HG03521 (cell line): ENCODE data around the gene SCGB3A1.

Experiments used
- ATAC-seq: cut with Tn5 transposase; IDR thresholded peaks from one replicate; pipeline ENCODE4 v1.9.1; 2021; ENCODE audit warnings: mild to moderate bottlenecking, moderate library complexity; ENCODE audit not compliant: unreplicated experiment

Gene SCGB3A1

DNA sequence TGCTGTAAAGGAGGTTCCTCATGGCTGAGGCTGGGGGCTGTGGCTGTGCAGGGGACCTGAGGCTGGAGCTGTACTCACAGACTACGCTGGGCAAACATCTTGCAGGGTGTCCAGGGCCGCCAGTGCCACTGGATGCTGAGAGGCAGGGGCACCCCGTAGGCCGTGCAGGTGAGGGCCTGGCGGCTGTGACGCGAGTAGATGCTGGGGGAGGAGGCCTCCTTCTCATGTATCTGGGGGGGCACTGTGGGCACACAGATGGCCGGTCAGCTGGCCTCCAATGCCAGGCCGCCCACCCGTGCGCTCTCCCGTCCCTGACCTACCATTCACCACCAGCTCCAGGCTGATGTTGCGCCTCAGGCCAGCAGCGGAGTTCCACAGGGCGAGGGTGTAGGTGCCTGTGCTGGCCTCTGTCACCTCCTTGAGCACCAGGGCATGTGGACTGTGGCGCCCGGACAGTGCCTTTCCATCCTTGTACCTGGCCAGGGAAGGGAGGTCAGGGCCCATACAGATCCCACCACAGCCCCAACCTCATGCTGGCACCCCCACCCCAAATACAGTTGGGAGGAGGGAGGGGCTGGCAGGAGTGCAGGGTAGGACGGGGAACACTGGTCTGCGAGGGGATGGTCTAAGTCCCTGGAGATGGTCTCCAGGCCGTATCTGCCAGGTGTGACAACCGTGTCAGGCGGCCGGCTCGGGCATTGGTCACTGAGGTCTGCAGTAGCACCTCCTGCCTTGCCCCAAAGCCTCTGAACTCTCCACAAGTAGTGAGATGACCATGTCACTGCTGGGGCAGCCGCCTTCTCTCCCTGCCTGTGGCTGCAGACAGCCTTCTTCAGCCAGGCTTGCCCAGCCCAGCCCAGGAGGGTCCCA is 34.7 kb upstream of the SCGB3A1 start:
- ATAC-seq, result no peak

DNA sequence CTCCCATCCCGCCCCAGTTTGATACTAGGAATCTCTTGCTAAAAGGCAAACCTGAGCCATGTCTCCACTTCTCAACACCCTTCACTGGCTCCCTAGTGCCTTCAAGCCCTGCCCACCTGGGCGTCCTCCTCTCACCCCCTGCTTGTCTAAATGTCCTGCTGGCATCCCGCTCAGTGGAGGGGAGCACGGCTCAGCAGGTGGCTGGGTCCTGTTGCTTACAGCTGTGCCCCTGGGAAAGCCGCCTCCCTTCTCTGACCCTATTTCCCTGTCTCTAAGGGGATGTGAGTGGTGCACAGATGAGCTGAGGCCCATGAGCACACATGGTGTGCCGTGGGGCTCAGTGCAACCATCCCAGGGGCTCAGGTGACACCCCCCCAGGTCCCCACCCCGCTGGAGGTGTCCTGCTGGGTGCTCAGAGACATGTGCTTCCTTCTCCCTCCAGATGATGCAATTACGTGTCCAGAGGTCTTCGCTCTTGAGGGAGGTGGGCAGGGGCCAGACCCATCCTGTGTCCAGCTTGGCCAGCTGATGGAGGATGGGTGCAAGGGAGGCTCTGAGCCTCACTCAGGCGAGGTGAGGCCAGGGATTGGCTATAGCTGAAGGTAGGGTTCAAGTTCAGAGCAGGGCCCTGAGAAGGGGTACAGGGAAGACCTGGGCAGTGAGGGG is 34.0 kb upstream of the SCGB3A1 start:
- no peak for ATAC-seq

DNA sequence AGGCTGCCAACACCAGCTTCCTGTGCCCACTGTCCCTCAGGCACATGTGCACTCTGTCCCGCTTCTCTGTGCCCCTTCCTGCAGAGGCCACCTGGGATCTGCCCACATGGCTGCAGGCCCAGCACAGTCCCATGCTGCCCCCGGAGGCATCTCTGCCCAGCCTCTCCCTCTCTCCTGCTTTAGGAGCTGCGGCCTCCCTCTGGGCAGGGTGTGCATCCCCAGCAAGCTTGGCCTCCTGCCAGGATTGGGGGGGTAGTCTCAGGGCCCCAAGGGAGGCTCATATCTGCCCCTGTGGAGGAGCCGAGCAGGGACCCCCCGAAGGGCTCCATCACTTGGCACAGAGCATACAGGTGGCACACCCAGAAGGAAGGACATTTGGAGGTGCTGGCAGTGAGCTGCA is 33.3 kb upstream of the SCGB3A1 start:
- no peak for ATAC-seq

DNA sequence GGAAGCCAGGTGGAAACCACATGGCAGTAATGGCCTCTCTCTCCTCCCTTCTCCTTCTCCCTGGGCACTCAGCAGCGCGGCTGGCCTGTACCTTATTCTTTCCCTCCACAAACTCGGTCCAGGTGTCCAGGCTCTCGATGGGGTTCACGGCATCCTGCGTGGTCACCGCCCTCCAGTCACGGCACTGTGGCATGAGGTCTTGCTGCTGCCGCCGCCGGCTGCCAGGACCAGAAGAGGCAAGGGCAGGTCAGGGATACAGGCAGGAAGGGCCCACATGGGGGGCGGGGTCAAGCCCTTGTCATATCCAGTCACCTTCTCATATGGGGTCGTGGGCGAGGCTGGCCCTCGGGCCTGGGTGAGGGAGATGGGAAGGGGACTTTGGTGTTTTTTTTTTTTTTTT is 32.5 kb upstream of the SCGB3A1 start:
- ATAC-seq, result no peak

DNA sequence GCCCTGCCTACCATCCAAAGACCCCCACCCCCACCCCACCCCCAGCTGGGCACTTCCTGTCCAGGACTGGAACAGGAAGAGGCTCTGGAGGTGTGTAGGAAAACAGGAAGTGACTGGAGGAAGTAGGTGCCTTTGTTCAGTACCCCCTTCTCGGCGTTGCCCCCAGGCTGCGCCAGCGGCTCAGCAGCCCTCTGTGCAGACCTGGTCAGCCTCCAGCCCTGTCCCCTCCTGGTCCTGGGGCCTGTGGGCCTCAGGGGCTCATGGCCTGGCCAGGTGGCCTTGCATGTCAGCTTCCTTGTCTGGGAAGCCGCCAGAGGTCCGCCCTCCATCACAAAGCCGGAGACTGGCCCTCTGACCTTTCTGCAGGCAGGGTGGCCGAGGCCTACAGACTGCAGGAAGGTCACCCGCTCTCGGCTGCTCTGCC is 32.1 kb upstream of the SCGB3A1 start:
- ATAC-seq, result no peak

DNA sequence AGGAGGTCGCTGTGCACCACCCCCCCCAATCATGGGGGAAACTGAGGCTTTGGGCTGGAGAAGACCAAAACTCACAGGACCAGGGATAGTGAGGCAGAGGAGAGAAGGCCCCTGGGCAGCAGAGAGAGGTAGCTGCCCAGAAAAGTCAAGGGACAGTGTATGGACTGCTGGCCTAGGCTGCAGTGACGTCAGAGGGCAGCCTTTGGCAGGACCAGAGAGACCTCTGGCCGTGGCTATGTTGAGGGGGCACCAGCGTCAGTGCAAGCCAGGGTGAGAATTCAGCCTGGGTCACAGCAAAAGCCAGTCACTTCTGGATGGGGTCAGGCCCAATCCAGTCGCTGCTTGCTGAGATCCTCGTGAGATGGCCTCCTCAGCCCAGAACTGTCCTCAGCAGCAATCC is 31.6 kb upstream of the SCGB3A1 start:
- no peak for ATAC-seq

DNA sequence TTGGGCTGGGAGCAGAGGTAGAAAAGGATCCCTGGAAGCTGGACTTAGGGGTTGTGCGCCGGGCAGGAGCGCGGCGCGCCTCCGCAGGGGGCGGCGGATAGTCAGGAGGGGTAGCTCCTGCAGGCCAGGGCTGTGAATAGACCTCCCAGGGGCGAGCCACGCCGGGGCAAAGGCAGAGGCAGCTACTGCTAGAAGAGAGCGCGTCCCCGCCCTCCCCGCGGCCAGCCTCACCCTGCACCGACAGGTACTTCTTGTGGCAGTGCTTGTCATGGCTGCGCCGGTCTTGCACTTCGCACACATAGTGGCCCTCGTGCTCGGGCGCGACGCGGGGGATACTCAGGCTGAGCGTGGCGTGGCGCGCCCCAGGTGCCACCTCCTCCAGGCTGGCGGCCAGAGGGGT is 30.0 kb upstream of the SCGB3A1 start:
- ATAC-seq, result no peak

DNA sequence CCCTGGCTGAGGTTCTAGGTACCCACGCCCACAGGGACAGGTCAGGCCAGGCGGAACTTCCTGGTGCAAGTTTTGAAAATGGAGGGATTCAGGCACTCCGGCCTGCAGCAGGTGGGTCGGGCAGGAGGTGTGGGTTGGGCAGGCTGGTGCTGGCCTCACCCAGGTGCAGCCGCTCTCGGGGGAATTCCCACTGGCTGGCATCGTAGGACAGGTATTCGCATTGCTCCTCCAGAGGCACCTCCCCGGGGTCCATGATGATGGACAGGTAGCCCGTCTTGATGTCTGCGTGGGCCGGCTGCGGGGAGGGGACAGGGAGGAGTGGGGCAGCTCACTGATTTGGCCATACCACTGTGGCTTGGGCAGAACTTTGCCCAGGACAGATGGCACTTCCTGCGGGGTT is 28.7 kb upstream of the SCGB3A1 start:
- ATAC-seq, result no peak

DNA sequence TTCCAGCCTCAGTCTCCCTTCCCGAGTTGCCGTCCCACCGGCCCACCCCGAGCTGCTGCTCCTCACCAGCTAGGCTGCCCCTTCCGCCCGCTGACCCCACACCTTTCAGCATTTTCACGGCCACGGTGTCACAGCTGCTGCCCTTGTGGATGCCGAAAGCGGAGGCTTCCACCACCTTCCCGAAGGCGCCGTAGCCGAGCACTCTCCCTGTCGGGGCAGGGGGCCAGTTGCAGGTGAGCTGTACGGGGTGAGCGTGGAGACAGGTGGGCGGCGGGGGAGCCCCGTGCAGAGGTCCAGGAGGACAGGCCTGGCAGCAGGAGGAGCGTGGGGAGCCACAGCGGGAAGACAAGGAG is 28.2 kb upstream of the SCGB3A1 start:
- ATAC-seq, result no peak

DNA sequence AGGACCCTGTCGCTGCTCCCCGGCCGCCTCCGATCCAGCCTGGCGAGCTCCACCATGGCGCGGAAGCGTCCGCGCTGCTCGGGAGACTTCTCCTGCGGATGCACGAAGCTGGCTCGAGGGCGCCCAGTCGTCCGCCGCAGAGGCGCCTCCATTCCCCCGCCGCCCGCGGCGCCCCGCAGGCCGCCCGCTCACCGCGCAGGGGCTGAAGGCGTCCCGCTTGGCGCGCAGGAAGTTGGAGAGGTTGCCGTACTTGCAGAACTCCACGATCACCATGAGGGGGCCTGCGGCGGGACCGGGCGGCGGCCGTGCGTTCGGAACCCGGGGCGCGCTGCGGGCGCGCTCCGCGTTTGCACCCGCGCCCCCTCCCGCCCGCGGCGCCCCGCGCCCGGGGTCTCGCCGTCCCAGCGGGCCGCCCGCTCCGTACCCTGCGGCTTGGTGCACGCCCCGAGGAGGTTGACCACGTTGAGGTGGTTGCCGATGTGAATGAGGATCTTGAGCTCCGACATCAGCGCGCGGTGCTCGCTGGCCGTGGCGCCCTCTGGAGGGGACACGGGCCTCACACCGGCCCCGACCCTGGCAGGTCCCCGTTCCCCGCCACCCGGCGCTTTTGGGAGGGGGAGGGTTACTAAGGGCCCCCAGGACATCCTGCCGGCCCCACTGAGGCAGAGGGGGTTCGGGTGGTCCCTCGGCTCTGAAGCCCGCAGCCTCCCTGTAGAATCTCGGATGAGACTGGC is 27.7 kb upstream of the SCGB3A1 start:
- ATAC-seq, result no peak

DNA sequence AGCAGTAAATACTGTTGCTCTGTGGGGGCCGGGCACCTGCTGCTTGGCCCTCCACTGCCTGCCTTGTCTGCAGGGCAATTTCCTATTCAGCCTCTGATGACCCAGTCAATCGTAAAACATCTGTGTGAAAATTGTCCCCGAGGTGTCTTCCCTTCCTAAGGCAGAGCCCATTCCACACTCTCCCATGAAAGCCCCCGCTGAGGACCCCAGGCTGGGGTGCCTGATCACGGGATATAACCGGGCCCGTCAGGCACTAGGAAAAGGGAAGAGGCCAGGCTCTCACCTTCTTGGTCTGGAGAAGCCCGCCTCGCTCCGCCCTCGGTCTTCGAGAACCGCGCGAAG is 27.2 kb upstream of the SCGB3A1 start:
- no peak for ATAC-seq

DNA sequence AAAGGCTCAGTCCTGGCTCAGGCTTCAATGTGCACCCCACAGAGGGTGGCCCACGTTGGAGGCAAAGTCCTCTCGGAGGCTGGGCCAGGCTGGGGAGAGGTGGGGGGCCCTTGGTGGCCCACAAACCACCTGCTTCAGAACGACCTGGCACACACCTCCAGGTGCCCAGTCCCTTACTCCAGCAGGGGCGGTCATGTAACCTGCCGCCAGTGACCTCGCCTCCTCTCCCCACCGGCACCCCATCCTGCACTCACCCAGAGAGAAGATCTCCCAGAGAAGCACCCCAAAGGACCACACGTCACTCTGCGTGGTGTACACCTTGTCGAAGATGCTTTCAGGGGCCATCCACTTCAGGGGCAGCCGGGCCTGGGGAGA is 22.5 kb upstream of the SCGB3A1 start:
- no peak for ATAC-seq

DNA sequence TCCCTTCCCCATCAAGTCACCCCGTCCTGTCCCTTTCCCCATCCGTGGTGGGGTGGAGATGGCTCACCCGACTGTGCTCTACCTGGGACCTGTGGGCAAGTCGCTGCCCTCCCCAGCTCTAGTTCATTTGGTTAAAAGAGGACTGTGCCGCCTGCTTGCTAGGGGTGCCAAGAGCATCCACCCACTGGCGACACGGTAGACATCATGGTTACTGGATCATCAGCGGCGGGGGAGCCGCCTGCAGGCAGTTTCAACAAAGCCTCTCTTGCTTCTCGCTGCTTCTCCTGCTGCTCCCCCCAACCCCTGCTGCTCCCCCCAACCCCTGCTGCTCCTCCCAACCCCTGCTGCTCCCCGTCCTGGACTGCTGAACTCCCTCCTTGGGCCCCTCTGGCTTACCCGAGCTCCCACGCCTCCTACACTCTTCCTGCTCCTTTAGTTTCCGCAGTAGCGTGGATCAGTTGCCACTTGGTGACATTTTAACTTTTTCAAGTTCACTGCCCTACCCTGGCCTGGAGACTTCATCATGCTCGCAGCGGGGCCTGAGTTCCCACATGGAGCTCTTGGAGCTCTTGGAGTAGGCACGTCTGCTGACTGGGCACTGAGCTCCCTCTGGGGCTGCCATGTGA is 22.0 kb upstream of the SCGB3A1 start:
- ATAC-seq, result no peak

DNA sequence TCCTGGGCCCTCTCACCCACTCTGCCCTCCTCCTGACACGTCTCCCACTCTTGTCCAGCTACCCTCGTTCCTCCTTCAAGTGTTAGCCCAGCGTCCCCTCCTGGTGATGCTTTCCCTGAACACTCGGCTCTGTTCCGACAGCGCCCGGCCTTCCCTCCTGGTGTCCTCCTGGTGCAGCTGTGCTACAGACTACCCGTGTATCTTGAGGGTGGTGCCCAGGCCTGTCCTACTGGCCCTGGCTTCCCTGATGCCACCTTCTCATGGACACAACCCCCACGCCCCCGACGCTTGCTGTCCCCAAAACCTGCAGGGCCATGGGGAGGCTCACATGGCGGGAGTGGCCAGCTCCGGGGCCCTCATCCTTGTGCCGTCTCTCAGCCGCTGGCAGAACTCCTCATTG is 21.4 kb upstream of the SCGB3A1 start:
- no peak for ATAC-seq

DNA sequence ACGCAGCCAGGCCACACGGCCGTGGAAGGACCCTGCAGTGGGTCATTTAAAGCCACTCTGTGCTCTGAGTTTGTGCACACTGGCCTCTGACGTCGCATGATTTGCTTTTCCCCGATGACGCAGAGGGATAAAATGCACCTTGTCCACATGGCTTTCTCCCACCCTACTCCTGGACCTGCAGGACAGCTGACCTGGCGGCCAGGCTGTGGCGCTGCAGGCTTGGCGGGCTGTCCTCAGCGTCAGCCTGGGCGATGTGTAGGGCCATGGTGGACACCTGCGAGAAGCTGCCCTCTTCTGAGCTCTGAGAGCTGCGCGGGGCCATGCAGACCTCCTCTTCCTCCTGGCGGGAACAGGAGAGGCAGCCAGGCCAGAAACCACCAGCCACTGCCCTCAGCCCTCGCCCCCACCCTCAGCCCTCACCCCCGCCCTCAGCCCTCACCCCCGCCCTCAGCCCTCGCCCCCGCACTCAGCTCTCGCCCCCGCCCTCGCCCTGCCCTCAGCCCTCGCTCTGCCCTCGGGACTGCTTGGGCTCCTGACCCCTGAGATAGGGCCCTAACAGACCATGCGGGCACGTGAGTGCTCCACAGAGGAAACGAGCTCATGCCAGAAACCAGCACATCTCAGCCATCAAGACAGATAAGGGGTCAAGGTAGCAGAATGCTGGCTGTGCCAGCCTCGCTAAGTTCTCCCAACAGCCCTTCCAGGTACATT is 20.0 kb upstream of the SCGB3A1 start:
- no peak for ATAC-seq

DNA sequence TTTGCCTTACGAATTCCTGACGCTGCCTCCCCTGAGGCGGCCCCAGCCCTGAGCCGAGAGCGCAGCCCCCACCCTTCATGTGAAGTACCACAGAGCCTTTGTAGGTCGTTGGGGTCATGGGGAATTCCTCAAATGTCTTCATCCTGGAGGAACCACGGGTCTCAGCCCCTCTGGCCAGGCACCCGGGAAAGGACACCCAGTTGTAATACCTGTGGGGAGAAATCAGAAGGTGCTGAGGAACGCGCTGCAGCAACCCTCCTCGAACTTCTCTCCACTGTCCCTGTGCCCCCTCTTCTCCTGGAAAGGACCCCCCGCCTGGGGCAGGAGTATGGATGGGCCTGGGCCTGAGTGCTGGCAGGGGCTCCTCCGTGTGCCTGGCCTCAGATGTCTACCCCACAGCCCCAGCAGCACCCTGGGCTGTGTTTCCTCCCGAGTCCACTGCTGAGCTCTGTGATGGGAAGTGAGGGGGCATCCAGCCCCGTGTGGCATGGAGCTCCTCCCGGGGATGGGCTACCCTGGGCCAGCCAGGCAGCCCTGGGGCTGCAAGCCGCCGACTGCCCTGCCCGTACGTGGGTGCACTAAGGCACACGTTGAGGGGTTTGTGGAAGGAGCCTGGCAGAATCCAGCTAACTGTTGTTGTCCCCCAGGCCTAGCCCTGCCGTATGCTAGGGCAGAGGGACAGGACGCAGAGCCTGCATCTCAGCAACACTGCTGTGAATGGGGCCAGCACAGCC is 18.7 kb upstream of the SCGB3A1 start:
- no peak for ATAC-seq

DNA sequence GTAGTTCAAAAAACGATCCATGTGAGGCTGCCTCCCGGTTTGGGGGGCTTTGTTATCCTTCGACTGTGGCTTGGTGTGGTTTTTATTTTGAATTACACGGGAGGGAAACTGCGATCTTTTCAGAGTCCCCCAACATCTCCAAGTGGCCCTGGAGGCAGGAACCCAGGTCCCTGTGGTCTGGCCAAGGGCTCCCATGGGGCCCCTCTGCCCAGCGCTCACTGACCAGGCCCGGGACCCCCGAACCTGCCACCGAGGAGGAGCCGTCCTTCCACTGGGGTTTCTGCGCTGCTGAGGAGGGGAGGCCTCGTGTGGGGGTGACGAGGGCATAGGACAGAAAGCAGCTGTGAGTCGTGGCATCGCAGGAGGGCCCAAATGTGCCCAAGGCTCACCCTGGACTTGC is 18.1 kb upstream of the SCGB3A1 start:
- no peak for ATAC-seq

DNA sequence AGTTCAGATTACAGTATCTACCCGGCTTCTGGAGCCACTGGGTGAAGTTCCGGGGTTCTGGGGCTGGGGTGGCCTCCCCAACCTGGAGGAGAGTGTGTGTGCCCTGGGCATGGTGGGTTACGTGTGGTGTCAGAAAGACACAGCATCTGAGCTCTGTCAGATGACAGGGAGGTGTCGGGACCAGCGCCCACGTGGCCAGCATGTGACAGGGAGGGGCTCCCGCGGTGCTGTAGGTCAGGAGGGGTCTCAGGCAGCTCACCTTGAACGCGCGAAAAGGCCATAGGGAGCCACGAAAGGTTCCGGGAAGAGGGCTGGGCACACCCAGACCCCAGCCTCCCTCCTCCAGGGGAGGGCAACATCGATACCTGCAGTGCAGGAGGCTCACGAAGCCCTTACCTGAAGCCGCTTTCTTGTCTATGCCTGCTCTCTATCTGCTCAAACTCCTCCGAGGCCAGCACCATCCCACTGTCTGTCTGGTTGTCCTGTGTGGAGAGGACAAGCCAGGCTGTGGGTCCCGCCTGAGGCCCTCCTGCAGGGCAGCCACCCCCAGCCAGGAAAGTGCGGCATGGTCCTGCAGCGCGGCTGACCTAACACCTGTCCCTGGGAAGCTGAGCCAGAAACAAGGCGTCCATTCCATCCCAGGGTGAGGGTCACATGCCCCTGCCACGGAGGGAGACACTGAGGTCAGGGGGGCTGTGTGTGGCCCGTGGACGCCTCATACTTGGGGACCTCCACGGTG is 17.4 kb upstream of the SCGB3A1 start:
- ATAC-seq, result no peak

DNA sequence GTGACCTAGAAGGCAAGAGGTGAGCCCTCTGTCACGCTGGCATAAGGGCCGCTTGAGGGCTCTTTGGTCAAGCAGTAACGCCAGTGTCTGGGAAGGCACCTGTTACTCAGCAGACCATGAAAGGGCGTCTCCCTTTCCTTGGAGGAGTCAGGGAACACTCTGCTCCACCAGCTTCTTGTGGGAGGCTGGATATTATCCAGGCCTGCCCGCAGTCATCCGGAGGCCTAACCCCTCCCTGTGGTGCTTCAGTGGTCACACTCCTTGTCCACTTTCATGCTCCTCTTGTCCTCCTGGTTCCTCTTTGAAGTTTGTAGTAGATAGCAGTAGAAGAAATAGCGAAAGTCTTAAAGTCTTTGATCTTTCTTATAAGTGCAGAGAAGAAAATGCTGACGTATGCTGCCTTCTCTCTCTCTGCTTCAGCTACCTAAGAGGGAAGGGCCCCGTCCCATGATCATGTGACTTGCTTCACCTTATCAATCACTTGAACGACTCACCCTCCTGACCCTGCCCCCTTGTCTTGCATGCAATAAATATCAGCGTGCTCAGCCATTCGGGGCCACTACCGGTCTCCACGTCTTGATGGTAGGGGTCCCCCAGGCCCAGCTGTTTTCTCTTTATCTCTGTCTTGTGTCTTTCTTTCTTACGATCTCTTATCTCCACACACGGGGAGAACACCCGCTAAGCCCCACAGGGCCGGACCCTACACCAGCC is 16.7 kb upstream of the SCGB3A1 start:
- no peak for ATAC-seq
